PC-3 (cell line): ENCODE measurements around the gene HOXB9. TPM values are rescaled to one million over a fixed set of nuclear protein-coding genes. Genes with fewer than 3 reads are reported as not detected.

ENCODE experiments used
- ATAC-seq: fragments of 200-7000 bp; cut with Tn5 transposase; 2 replicates; pipeline ENCODE4 v1.9.1; 2020; ENCODE audit warnings: mild to moderate bottlenecking, moderate library complexity
- BruUV-seq: library from RNA; stranded (reverse); fragments of 400-500 nt; replicated peaks from 2 replicates; lab custom pipeline; 2021; lab: Mats Ljungman, UMichigan
- CTCF ChIA-PET: fragments of 300-600 bp; sonication (Branson Sonifier 250); formaldehyde crosslinking; loops from one replicate; lab custom pipeline; 2022; ENCODE audit warnings: antibody characterized with exemption; lab: Charles Lee
- POLR2A ChIA-PET: fragments of 300-600 bp; sonication (Branson Sonifier 250); formaldehyde crosslinking; loops from one replicate; lab custom pipeline; 2022; ENCODE audit warnings: antibody characterized with exemption; ENCODE audit not compliant: unreplicated experiment; lab: Charles Lee
- DNase-seq: peaks from one replicate; pipeline ENCODE4 v3.0.0-alpha.2; 2015
- H2AFZ ChIP-seq: fragments of 300-600 bp; sonication (generic); 2 replicates; pipeline ENCODE4 v1.6.0; 2016; ENCODE audit warnings: antibody characterized with exemption, low read length
- H3F3A ChIP-seq: fragments of 300-600 bp; sonication (generic); one replicate; pipeline ENCODE4 v1.6.0; 2017; ENCODE audit warnings: antibody characterized with exemption, low read length, control low read depth, mild to moderate bottlenecking; ENCODE audit not compliant: unreplicated experiment
- H3K27ac ChIP-seq: fragments of 300-600 bp; sonication (generic); 2 replicates; pipeline ENCODE4 v1.5.1; 2016; ENCODE audit warnings: mild to moderate bottlenecking, low read length
- H3K27me3 ChIP-seq: fragments of 300-600 bp; sonication (generic); 2 replicates; pipeline ENCODE4 v1.6.1; 2016; ENCODE audit warnings: low read length, mixed read lengths
- H3K36me3 ChIP-seq: fragments of 300-600 bp; sonication (generic); 2 replicates; pipeline ENCODE4 v1.6.1; 2016; ENCODE audit warnings: low read depth, mixed run types, low read length, mixed read lengths
- H3K4me1 ChIP-seq: fragments of 300-600 bp; sonication (generic); 2 replicates; pipeline ENCODE4 v1.5.1; 2016; ENCODE audit warnings: low read length; ENCODE audit not compliant: insufficient read depth
- H3K4me2 ChIP-seq: fragments of 300-600 bp; sonication (generic); 2 replicates; pipeline ENCODE4 v1.6.0; 2016; ENCODE audit warnings: low read length
- H3K4me3 ChIP-seq: fragments of 300-600 bp; sonication (generic); 2 replicates; pipeline ENCODE4 v1.5.1; 2016; ENCODE audit warnings: mild to moderate bottlenecking, low read length, mixed read lengths
- H3K79me2 ChIP-seq: fragments of 300-600 bp; sonication (generic); 2 replicates; pipeline ENCODE4 v1.6.1; 2017; ENCODE audit warnings: low read length, mixed read lengths
- H3K9ac ChIP-seq: fragments of 300-600 bp; sonication (generic); 2 replicates; pipeline ENCODE4 v1.6.0; 2016; ENCODE audit warnings: mild to moderate bottlenecking, low read length
- H3K9me2 ChIP-seq: fragments of 300-600 bp; sonication (generic); replicated peaks from 2 replicates; pipeline ENCODE4 v1.6.1; 2016; ENCODE audit warnings: mixed run types, low read length, mixed read lengths
- H3K9me3 ChIP-seq: fragments of 300-600 bp; sonication (generic); 2 replicates; pipeline ENCODE4 v1.6.1; 2016; ENCODE audit warnings: low read length, mixed read lengths
- H4K20me1 ChIP-seq: fragments of 300-600 bp; sonication (generic); 2 replicates; pipeline ENCODE4 v1.6.1; 2016; ENCODE audit warnings: low read length, mixed read lengths
- EZH2 ChIP-seq: fragments of 300-600 bp; sonication (generic); IDR thresholded peaks from one replicate; pipeline ENCODE4 v1.6.1; 2017; ENCODE audit warnings: antibody characterized with exemption, mild to moderate bottlenecking, low read length; ENCODE audit not compliant: unreplicated experiment
- EZH2phosphoT487 ChIP-seq: fragments of 300-600 bp; sonication (generic); IDR thresholded peaks from 2 replicates; pipeline ENCODE4 v1.6.1; 2018; ENCODE audit warnings: mild to moderate bottlenecking, antibody characterized with exemption, low read length, borderline replicate concordance
- intact Hi-C: fragments of 100-400 bp; cut with micrococcal nuclease; formaldehyde crosslinking; loops from 2 replicates; pipeline ENCODE4 v1.9.0; 2023
- total RNA-seq: library from RNA; depleted of rRNA; stranded (reverse); fragments of >200 nt; gene quantifications from 2 replicates; pipeline ENCODE4 v1.2.3, GENCODE V29; 2014
- TF ChIP-seq, protein P1 (sequence below): fragments of 300-600 bp; sonication (generic); conservative IDR thresholded peaks from 2 replicates; pipeline ENCODE4 v1.5.1; 2017; ENCODE audit warnings: antibody characterized with exemption, low read depth, mild to moderate bottlenecking, low read length

Gene HOXB9
- total RNA-seq, 1 experiment from 2014 or later, result 7.0 TPM

DNA sequence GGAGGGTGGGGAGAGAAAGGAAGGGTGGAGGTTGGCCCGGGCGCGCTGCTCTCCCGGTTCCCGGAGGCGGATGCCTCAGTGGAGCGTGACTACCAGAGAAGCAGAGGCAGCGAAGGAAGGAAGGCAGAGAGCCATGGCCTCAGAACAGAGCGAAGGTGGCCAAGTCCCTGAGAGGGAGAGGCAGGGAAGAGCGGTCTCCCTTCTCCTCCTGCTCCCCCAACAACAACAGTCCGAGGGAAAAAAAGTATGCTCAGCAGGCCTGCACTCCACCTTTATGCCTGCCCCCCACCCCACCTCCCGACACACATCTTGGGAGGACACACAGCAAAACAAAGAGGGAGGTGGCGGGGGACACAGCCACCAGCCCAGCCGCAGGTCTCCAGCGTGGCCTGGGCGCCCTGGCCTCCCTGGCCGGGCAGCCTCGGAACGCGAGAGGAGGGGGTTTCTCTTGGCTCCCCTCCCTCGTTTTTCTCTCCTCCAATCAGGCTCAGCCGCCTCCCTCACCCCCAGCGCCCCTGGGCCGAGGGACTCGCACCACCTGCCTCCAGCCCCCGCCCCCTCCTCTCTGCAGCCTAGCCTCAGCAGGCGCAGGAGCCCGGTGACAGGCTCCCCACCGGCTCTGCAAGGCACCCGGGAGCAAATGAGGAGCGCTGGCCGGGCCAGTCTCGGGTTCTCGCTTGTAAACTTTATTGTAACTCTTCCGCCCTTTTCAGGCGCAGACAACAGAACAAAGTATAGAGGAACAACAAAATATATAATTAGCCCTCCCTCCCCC, 14.3 kb downstream of the HOXB9 start:
- H4K20me1 ChIP-seq, result no peaks in the 10 kb centered on the region
- POLR2A ChIA-PET, result no interaction called here
- peak overlapping the region; percentile 61 for H3K4me3 ChIP-seq
- no peak for DNase-seq
- no peaks in the 10 kb centered on the region for H3K79me2 ChIP-seq
- peaks cover 48% of the 10 kb centered on the region for H3K27me3 ChIP-seq
- no peaks in the 10 kb centered on the region for H3K9me2 ChIP-seq
- H3F3A ChIP-seq, result no peaks in the 10 kb centered on the region
- H3K36me3 ChIP-seq, result no peaks in the 10 kb centered on the region
- ATAC-seq, result peak; percentile 50
- no peak overlapping the region for H3K27ac ChIP-seq
- H3K4me1 ChIP-seq, result peaks cover 16% of the 10 kb centered on the region
- intact Hi-C loops, result no loop called here
- TF ChIP-seq EZH2, result no peak
- TF ChIP-seq EZH2phosphoT487, result no peak
- TF ChIP-seq, protein P1, sequence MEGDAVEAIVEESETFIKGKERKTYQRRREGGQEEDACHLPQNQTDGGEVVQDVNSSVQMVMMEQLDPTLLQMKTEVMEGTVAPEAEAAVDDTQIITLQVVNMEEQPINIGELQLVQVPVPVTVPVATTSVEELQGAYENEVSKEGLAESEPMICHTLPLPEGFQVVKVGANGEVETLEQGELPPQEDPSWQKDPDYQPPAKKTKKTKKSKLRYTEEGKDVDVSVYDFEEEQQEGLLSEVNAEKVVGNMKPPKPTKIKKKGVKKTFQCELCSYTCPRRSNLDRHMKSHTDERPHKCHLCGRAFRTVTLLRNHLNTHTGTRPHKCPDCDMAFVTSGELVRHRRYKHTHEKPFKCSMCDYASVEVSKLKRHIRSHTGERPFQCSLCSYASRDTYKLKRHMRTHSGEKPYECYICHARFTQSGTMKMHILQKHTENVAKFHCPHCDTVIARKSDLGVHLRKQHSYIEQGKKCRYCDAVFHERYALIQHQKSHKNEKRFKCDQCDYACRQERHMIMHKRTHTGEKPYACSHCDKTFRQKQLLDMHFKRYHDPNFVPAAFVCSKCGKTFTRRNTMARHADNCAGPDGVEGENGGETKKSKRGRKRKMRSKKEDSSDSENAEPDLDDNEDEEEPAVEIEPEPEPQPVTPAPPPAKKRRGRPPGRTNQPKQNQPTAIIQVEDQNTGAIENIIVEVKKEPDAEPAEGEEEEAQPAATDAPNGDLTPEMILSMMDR, result no peak
- BruUV-seq, result no TSS peak
- peak overlapping the region; percentile 84 for H3K4me2 ChIP-seq
- H3K9me3 ChIP-seq, result no peaks in the 10 kb centered on the region
- peak overlapping the region; percentile 80 for H2AFZ ChIP-seq
- H3K9ac ChIP-seq, result no peak overlapping the region
- CTCF ChIA-PET, result no interaction called here

DNA sequence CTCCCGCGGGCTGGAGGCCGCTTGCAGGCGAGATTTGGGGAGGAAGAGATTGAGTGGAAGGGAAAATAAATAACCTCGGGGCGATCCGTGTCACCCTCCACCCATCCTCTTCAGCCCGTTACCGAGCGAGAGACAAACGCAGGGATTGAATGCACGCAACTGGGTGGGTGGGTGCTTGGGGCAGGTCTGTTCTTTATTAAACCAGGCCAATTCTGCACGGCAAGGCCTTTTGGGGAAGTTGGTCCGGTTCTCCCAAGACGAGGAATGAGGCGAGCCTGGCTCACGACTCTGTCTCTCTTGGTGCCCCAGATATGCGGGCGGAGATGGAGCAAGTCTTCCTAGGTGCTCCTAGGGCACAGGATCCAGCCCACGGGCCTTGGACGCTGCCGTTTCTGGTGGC, 14.9 kb downstream of the HOXB9 start:
- no peaks in the 10 kb centered on the region for H3F3A ChIP-seq
- peak overlapping the region; percentile 80 for H2AFZ ChIP-seq
- intact Hi-C loops, result no loop called here
- H3K36me3 ChIP-seq, result no peaks in the 10 kb centered on the region
- ChIA-PET POLR2A (no interaction called here), CTCF (no interaction called here)
- ATAC-seq (peak; percentile 33), DNase-seq (no peak)
- no peaks in the 10 kb centered on the region for H4K20me1 ChIP-seq
- H3K4me3 ChIP-seq, result peak overlapping the region; percentile 61
- no TSS peak for BruUV-seq
- TF ChIP-seq EZH2, result no peak
- TF ChIP-seq EZH2phosphoT487, result no peak
- TF ChIP-seq, protein P1, result no peak
- H3K79me2 ChIP-seq, result no peaks in the 10 kb centered on the region
- H3K9ac ChIP-seq, result no peak overlapping the region; the same call in 1 of the 2 replicates
- no peaks in the 10 kb centered on the region for H3K9me2 ChIP-seq
- peak overlapping the region; percentile 84 for H3K4me2 ChIP-seq
- no peak overlapping the region for H3K27ac ChIP-seq
- H3K4me1 ChIP-seq, result peaks cover 16% of the 10 kb centered on the region
- peaks cover 41% of the 10 kb centered on the region for H3K27me3 ChIP-seq
- H3K9me3 ChIP-seq, result no peaks in the 10 kb centered on the region
